IMR-90 (cell line): ENCODE data around the gene HEY2. TPM values are rescaled to one million over a fixed set of nuclear protein-coding genes. Genes with fewer than 3 reads are reported as not detected.

ENCODE experiments used
- ATAC-seq: fragments of 200-7000 bp; cut with Tn5 transposase; 2 replicates; pipeline ENCODE4 v1.9.1; 2020; ENCODE audit warnings: low read depth, mild to moderate bottlenecking, moderate library complexity
- BruUV-seq: library from RNA; stranded (reverse); fragments of 400-500 nt; replicated peaks from 2 replicates; lab custom pipeline; 2021; lab: Mats Ljungman, UMichigan
- CTCF ChIA-PET: fragments of 300-600 bp; formaldehyde crosslinking; extraction: SDS; loops from one replicate; lab custom pipeline; 2021; ENCODE audit warnings: antibody characterized with exemption; lab: Yijun Ruan, JAX
- POLR2A ChIA-PET: fragments of 300-600 bp; sonication (Branson Sonifier 250); formaldehyde crosslinking; loops from one replicate; lab custom pipeline; 2022; ENCODE audit warnings: antibody characterized with exemption; ENCODE audit not compliant: unreplicated experiment; lab: Charles Lee
- DNase-seq: peaks from one replicate; pipeline ENCODE4 v3.0.0; 2013
- H2AFZ ChIP-seq: replicated peaks from 2 replicates; pipeline ENCODE3; 2013; ENCODE audit warnings: low read length, mild to moderate bottlenecking; ENCODE audit not compliant: poor library complexity
- H2AK5ac ChIP-seq: 2 replicates; pipeline ENCODE4 v1.6.1; 2013; ENCODE audit warnings: low read depth, low read length, inconsistent platforms
- H2AK9ac ChIP-seq: replicated peaks from 2 replicates; pipeline ENCODE3; 2013; ENCODE audit warnings: mild to moderate bottlenecking, low read depth, low read length, moderate library complexity; ENCODE audit not compliant: poor library complexity
- H2BK120ac ChIP-seq: 2 replicates; pipeline ENCODE4 v1.6.1; 2013; ENCODE audit warnings: low read depth, low read length, inconsistent platforms
- H2BK15ac ChIP-seq: 3 replicates; pipeline ENCODE4 v1.6.1; 2013; ENCODE audit warnings: low read depth, low read length, inconsistent platforms
- H2BK20ac ChIP-seq: 2 replicates; pipeline ENCODE4 v1.6.1; 2013; ENCODE audit warnings: low read depth, mild to moderate bottlenecking, inconsistent platforms, low read length, moderate library complexity
- H2BK5ac ChIP-seq: 2 replicates; pipeline ENCODE4 v1.6.1; 2013; ENCODE audit warnings: mild to moderate bottlenecking, low read depth, low read length, inconsistent platforms; ENCODE audit not compliant: poor library complexity, severe bottlenecking
- H3K14ac ChIP-seq: replicated peaks from 2 replicates; pipeline ENCODE4 v1.6.1; 2013; ENCODE audit warnings: low read depth, low read length, inconsistent platforms
- H3K18ac ChIP-seq: 2 replicates; pipeline ENCODE4 v1.6.1; 2013; ENCODE audit warnings: low read depth, low read length, control low read depth
- H3K23ac ChIP-seq: 2 replicates; pipeline ENCODE4 v1.6.1; 2013; ENCODE audit warnings: low read depth, low read length, inconsistent platforms
- H3K27ac ChIP-seq: 2 replicates; pipeline ENCODE4 v1.5.1; 2013; ENCODE audit warnings: mild to moderate bottlenecking, control low read depth, low read length; ENCODE audit not compliant: insufficient read depth
- H3K27me3 ChIP-seq: 2 replicates; pipeline ENCODE4 v1.6.1; 2013; ENCODE audit warnings: low read length; ENCODE audit not compliant: control insufficient read depth, insufficient read depth
- H3K36me3 ChIP-seq: 2 replicates; pipeline ENCODE4 v1.6.1; 2013; ENCODE audit warnings: low read length, mixed read lengths; ENCODE audit not compliant: control insufficient read depth, insufficient read depth
- H3K4ac ChIP-seq: 2 replicates; pipeline ENCODE4 v1.6.1; 2013; ENCODE audit warnings: low read depth, low read length, inconsistent platforms
- H3K4me1 ChIP-seq: 2 replicates; pipeline ENCODE4 v1.6.1; 2013; ENCODE audit warnings: low read length, mixed read lengths; ENCODE audit not compliant: control insufficient read depth, insufficient read depth
- H3K4me2 ChIP-seq: 2 replicates; pipeline ENCODE4 v1.6.1; 2013; ENCODE audit warnings: low read depth, mild to moderate bottlenecking, control low read depth, low read length, moderate library complexity
- H3K4me3 ChIP-seq: 2 replicates; pipeline ENCODE4 v1.5.1; 2013; ENCODE audit warnings: low read depth, mild to moderate bottlenecking, control low read depth, low read length, moderate library complexity; ENCODE audit not compliant: insufficient read depth
- H3K56ac ChIP-seq: 2 replicates; pipeline ENCODE4 v1.6.1; 2013; ENCODE audit warnings: low read length, inconsistent platforms; ENCODE audit not compliant: insufficient read depth; ENCODE audit errors: extremely low read depth
- H3K79me1 ChIP-seq, 2 experiments: 2 replicates each; pipeline ENCODE4 v1.6.1; 2013; ENCODE audit warnings: low read length in 2 of 2, inconsistent platforms in 1 of 2, low read depth in 1 of 2
- H3K9ac ChIP-seq: 2 replicates; pipeline ENCODE4 v1.6.1; 2013; ENCODE audit warnings: low read depth, low read length, control low read depth
- H3K9me1 ChIP-seq: 2 replicates; pipeline ENCODE4 v1.6.1; 2013; ENCODE audit warnings: low read length, inconsistent platforms; ENCODE audit not compliant: insufficient read depth
- H3K9me3 ChIP-seq: 2 replicates; pipeline ENCODE4 v1.6.1; 2013; ENCODE audit warnings: low read length; ENCODE audit not compliant: control insufficient read depth, insufficient read depth
- H4K20me1 ChIP-seq: 2 replicates; pipeline ENCODE4 v1.6.1; 2013; ENCODE audit warnings: low read length, inconsistent platforms; ENCODE audit not compliant: insufficient read depth
- H4K5ac ChIP-seq: 2 replicates; pipeline ENCODE4 v1.6.1; 2013; ENCODE audit warnings: mild to moderate bottlenecking, low read depth, low read length, control low read depth
- H4K8ac ChIP-seq, 2 experiments: 2 replicates each; pipeline ENCODE4 v1.6.1; 2013; ENCODE audit warnings: low read depth in 2 of 2, low read length in 2 of 2, control low read depth in 1 of 2, inconsistent platforms in 1 of 2
- H4K91ac ChIP-seq: 2 replicates; pipeline ENCODE4 v1.6.1; 2013; ENCODE audit warnings: low read depth, low read length, inconsistent platforms; ENCODE audit not compliant: insufficient read depth
- BHLHE40 ChIP-seq: fragments of 150-350 bp; IDR thresholded peaks from 2 replicates; pipeline ENCODE4 v1.6.1; 2016; ENCODE audit warnings: mild to moderate bottlenecking, low read depth, low read length
- CEBPB ChIP-seq: IDR thresholded peaks from 2 replicates; pipeline ENCODE4 v1.6.1; 2012; ENCODE audit warnings: low read depth, low read length, improper control_type of control experiment
- CHD1 ChIP-seq: IDR thresholded peaks from 2 replicates; pipeline ENCODE4 v1.6.1; 2012; ENCODE audit warnings: low read depth, low read length, improper control_type of control experiment
- FOS ChIP-seq: fragments of 150-350 bp; IDR thresholded peaks from 2 replicates; pipeline ENCODE4 v1.6.1; 2016; ENCODE audit warnings: low read depth, low read length
- MAFK ChIP-seq: IDR thresholded peaks from 2 replicates; pipeline ENCODE4 v1.6.1; 2012; ENCODE audit warnings: low read depth, low read length, improper control_type of control experiment
- MAZ ChIP-seq: IDR thresholded peaks from 2 replicates; pipeline ENCODE4 v1.6.1; 2012; ENCODE audit warnings: low read depth, mild to moderate bottlenecking, low read length, improper control_type of control experiment, moderate library complexity, borderline replicate concordance
- NFE2L2 ChIP-seq: fragments of 150-350 bp; IDR thresholded peaks from 2 replicates; pipeline ENCODE4 v1.6.1; 2016; ENCODE audit warnings: low read depth, mild to moderate bottlenecking, low read length
- POLR2A ChIP-seq: IDR thresholded peaks from 2 replicates; pipeline ENCODE4 v1.6.1; 2012; ENCODE audit warnings: mild to moderate bottlenecking, low read depth, low read length
- RAD21 ChIP-seq: IDR thresholded peaks from 2 replicates; pipeline ENCODE4 v1.6.1; 2012; ENCODE audit warnings: low read length, improper control_type of control experiment
- RCOR1 ChIP-seq: IDR thresholded peaks from 2 replicates; pipeline ENCODE4 v1.6.1; 2012; ENCODE audit warnings: mild to moderate bottlenecking, low read length, improper control_type of control experiment; ENCODE audit not compliant: insufficient replicate concordance
- RFX5 ChIP-seq: IDR thresholded peaks from 2 replicates; pipeline ENCODE4 v1.8.0; 2012; ENCODE audit warnings: low read depth, mild to moderate bottlenecking, low read length, moderate library complexity
- WGBS, 2 experiments: methylation state at CpG; one replicate each; pipeline versions ENCODE4 v1.1.5 to v1.1.7; 2013; ENCODE audit warnings: missing lambda C conversion rate in 2 of 2; ENCODE audit not compliant: insufficient read length in 1 of 2; ENCODE audit errors: extremely low coverage in 2 of 2; 5-methylcytosine and 5-hydroxymethylcytosine counted together
- dilution Hi-C: fragments of 300-500 bp; cut with HindIII; formaldehyde crosslinking; loops from one replicate; pipeline ENCODE4 v1.14.3; 2018; ENCODE audit warnings: low sequenced_read_pairs; ENCODE audit not compliant: unreplicated experiment
- in situ Hi-C: fragments of 300-500 bp; cut with MboI; formaldehyde crosslinking; loops from 3 replicates; pipeline ENCODE4 v1.14.3; 2019; ENCODE audit warnings: low sequenced_read_pairs, inconsistent platforms, mixed read lengths
- intact Hi-C: fragments of 100-400 bp; cut with micrococcal nuclease; formaldehyde crosslinking; loops from 2 replicates; pipeline ENCODE4 v1.10.0; 2022
- polyA plus RNA-seq, 3 experiments: library from polyadenylated mRNA; depleted of rRNA; stranded (reverse); fragments of >200 nt; gene quantifications; 2 replicates each; pipeline ENCODE4 v1.2.3, GENCODE V29; 2012; ENCODE audit warnings: low replicate concordance in 1 of 3
- total RNA-seq: library from RNA; depleted of rRNA; stranded (reverse); fragments of >200 nt; gene quantifications from 2 replicates; pipeline ENCODE4 v1.2.3, GENCODE V29; 2012
- TF ChIP-seq, protein P1 (sequence below): conservative IDR thresholded peaks from 2 replicates; pipeline ENCODE4 v1.5.1; 2012; ENCODE audit warnings: mild to moderate bottlenecking, low read depth, low read length, improper control_type of control experiment
- TF ChIP-seq, protein P2 (sequence below): fragments of 150-350 bp; IDR thresholded peaks from 2 replicates; pipeline ENCODE4 v1.6.1; 2016; ENCODE audit warnings: low read depth, mild to moderate bottlenecking, low read length, moderate library complexity, borderline replicate concordance

The HEY2 gene
- total and polyA plus RNA-seq, 2 of the 4 experiments (the other 2 are of a cell fraction), result not detected

- POLR2A ChIA-PET, result no interaction called here
- Histone ChIP-seq H2BK5ac (peak overlapping the region; percentile 19), H3K18ac (no peak overlapping the region), H3K9ac (no peak overlapping the region), H3K9me3 (no peaks in the 10 kb centered on the region), H3K4me1 (peaks cover 10% of the 10 kb centered on the region), H3K4me3 (no peak overlapping the region), H3K14ac (no peak overlapping the region), H3K27ac (no peak overlapping the region), H2BK120ac (no peak overlapping the region), H3K9me1 (peaks cover 6% of the 10 kb centered on the region; the same call in 1 of the 2 replicates), H4K5ac (no peak overlapping the region), H3K79me1 (peaks cover 12 to 36% of the 10 kb centered on the region in 2 experiments), H3K4ac (no peak overlapping the region), H2AFZ (no peak overlapping the region), H2BK15ac (no peak overlapping the region), H4K91ac (no peak overlapping the region), H2AK5ac (no peak overlapping the region), H3K4me2 (peak overlapping the region; percentile 6; the same call in 1 of the 2 replicates), H3K23ac (no peak overlapping the region), H2AK9ac (no peak overlapping the region), H3K36me3 (no peaks in the 10 kb centered on the region), H2BK20ac (no peak overlapping the region; the same call in 1 of the 2 replicates), H4K8ac (no peak overlapping the region), H3K27me3 (no peaks in the 10 kb centered on the region), H3K56ac (no peak overlapping the region), H4K20me1 (no peaks in the 10 kb centered on the region)
- intact Hi-C loops (loop anchor here (5.0 kb wide), 1 partner anchor 63 kb away; no protein-coding TSS in a partner anchor), dilution Hi-C loops (no loop called here), in situ Hi-C loops (no loop called here)
- no CpG with 5 or more reads among the region's 5 CpGs for WGBS, 2 experiments
- DNase-seq (peak; percentile 55), ATAC-seq (no peak)
- CTCF ChIA-PET, result interaction anchor here (1.0 to 1.7 kb wide), 3 partner anchors 13 to 485 kb away, joined by 3 to 4 read pairs (median 4); no protein-coding TSS in a partner anchor
- no peak for TF ChIP-seq MAZ
- TF ChIP-seq RCOR1, result no peak
- TF ChIP-seq, protein P1, sequence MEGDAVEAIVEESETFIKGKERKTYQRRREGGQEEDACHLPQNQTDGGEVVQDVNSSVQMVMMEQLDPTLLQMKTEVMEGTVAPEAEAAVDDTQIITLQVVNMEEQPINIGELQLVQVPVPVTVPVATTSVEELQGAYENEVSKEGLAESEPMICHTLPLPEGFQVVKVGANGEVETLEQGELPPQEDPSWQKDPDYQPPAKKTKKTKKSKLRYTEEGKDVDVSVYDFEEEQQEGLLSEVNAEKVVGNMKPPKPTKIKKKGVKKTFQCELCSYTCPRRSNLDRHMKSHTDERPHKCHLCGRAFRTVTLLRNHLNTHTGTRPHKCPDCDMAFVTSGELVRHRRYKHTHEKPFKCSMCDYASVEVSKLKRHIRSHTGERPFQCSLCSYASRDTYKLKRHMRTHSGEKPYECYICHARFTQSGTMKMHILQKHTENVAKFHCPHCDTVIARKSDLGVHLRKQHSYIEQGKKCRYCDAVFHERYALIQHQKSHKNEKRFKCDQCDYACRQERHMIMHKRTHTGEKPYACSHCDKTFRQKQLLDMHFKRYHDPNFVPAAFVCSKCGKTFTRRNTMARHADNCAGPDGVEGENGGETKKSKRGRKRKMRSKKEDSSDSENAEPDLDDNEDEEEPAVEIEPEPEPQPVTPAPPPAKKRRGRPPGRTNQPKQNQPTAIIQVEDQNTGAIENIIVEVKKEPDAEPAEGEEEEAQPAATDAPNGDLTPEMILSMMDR, result no peak
- no peak for TF ChIP-seq POLR2A
- TF ChIP-seq CHD1, result no peak
- TF ChIP-seq FOS, result peak; percentile 35; the same call in 1 of the 2 replicates
- TF ChIP-seq MAFK, result no peak
- TF ChIP-seq CEBPB, result peak; percentile 93
- TF ChIP-seq BHLHE40, result no peak
- TF ChIP-seq, protein P2, sequence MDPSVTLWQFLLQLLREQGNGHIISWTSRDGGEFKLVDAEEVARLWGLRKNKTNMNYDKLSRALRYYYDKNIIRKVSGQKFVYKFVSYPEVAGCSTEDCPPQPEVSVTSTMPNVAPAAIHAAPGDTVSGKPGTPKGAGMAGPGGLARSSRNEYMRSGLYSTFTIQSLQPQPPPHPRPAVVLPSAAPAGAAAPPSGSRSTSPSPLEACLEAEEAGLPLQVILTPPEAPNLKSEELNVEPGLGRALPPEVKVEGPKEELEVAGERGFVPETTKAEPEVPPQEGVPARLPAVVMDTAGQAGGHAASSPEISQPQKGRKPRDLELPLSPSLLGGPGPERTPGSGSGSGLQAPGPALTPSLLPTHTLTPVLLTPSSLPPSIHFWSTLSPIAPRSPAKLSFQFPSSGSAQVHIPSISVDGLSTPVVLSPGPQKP, result no peak
- no peak for TF ChIP-seq RFX5
- TF ChIP-seq NFE2L2, result no peak
- no peak for TF ChIP-seq RAD21
- no TSS peak for BruUV-seq
Observed at GRCh38 chr6:125794342-125795137, 45.1 kb downstream of the HEY2 start.
